Measurements from ENCODE around the gene VSX2.

DNA sequence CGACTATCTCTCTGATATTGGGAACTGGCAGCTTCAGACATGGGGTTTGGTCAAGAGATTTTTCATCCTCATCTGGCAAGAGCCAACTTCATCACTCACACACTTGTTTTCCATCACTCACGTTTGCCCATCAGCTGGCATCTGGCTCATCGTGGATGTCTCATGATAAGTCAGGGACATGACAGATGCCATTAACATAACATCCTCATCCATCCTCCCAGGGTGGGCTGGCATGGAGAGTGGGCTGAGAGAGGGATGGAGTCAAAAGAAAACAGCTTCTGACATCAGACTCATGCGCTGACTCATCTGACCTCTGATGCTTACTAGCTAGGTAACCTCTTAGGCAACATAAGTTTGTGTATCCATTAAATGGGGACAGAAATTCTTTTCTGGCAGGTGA is 1.8 kb upstream of the VSX2 start:
- TF ChIP-seq ZNF354B (CRISPR knock-in tag; IDR thresholded peaks at IDR 0.05) (no peak), TCF7 (IDR thresholded peaks at IDR 0.05; ENCODE audit: low read depth) (no peak), BRF2 (CRISPR knock-in tag; IDR thresholded peaks at IDR 0.05) (no peak), ZNF687 (CRISPR knock-in tag; IDR thresholded peaks at IDR 0.05) (no peak), ZEB1 (IDR thresholded peaks at IDR 0.05; ENCODE audit: insufficient replicate concordance, low read depth) (no peak), PCBP1 (IDR thresholded peaks at IDR 0.05; ENCODE audit: borderline replicate concordance, low read depth, low read length) (no peak), POLR2AphosphoS5 (IDR thresholded peaks at IDR 0.05; ENCODE audit: low read depth, low read length) (no peak), KDM5A (IDR thresholded peaks at IDR 0.05; ENCODE audit: borderline replicate concordance, low read length) (no peak), NFATC3 (CRISPR knock-in tag; IDR thresholded peaks at IDR 0.05) (no peak)

All from HepG2 (cell line).